Measurements from ENCODE around the gene MRPS14.

MRPS14 gene

GRCh38 chr1:174965362-174966007 is 57.7 kb downstream of the MRPS14 start:
- Histone ChIP-seq H3K36me3 (no peaks in the 10 kb centered on the region), H3K27me3 (no peaks in the 10 kb centered on the region), H3K9me3 (no peaks in the 10 kb centered on the region), H3K27ac (peak overlapping the region; percentile 68 to 75), H3K4me1 (peaks cover 0 to 76% (median 40%) of the 10 kb centered on the region in 4 donors), H3K4me3 (peak overlapping the region; percentile 2 to 6)
- no peak for DNase-seq
- intact Hi-C loops (cut with DNase I; ENCODE audit: low total_unique reads), result no loop called here
- TF ChIP-seq CTCF (IDR thresholded peaks at IDR 0.05), result no peak

- Histone ChIP-seq H3K36me3 (no peaks in the 10 kb centered on the region), H3K4me1 (peaks cover 0 to 74% (median 40%) of the 10 kb centered on the region in 4 donors), H3K27ac (peak overlapping the region; percentile 68 to 75), H3K4me3 (peak overlapping the region in 1 of 2 donors; percentile 2), H3K9me3 (no peaks in the 10 kb centered on the region), H3K27me3 (no peaks in the 10 kb centered on the region)
- no peak for TF ChIP-seq CTCF (IDR thresholded peaks at IDR 0.05)
- no peak for DNase-seq
- intact Hi-C loops (cut with DNase I; ENCODE audit: low total_unique reads), result no loop called here
These were observed 58.3 kb downstream of the MRPS14 start for GRCh38 chr1:174964972-174965361.

- H3K9me3 ChIP-seq, result no peaks in the 10 kb centered on the region
- no peaks in the 10 kb centered on the region for H3K27me3 ChIP-seq
- DNase-seq, result no peak
- intact Hi-C loops (cut with DNase I; ENCODE audit: low total_unique reads), result no loop called here
- TF ChIP-seq CTCF (IDR thresholded peaks at IDR 0.05), result no peak
- H3K36me3 ChIP-seq, result no peaks in the 10 kb centered on the region
- peak overlapping the region; percentile 68 to 75 for H3K27ac ChIP-seq
- peaks cover 0 to 68% (median 40%) of the 10 kb centered on the region in 4 donors for H3K4me1 ChIP-seq
- H3K4me3 ChIP-seq, result no peak overlapping the region
These were observed 58.8 kb downstream of the MRPS14 start for GRCh38 chr1:174964261-174964971.

GRCh38 chr1:174963529-174964125 is 59.6 kb downstream of the MRPS14 start:
- Histone ChIP-seq H3K27me3 (no peaks in the 10 kb centered on the region), H3K36me3 (no peaks in the 10 kb centered on the region), H3K9me3 (no peaks in the 10 kb centered on the region), H3K4me1 (peaks cover 0 to 61% (median 35%) of the 10 kb centered on the region in 4 donors), H3K4me3 (no peak overlapping the region), H3K27ac (peak overlapping the region; percentile 68 to 75)
- no peak for DNase-seq
- TF ChIP-seq CTCF (IDR thresholded peaks at IDR 0.05), result no peak
- intact Hi-C loops (cut with DNase I; ENCODE audit: low total_unique reads), result no loop called here

All from tibial artery (tissue), 4 donors.